DMS114 treated with DMSO at 0.1 percent for 48 hours (cell line): ENCODE measurements around the gene ARSB.

Experiments
- DNase-seq: peaks from one replicate; lab custom pipeline; 2025; ENCODE audit not compliant: unreplicated experiment; lab: John Stamatoyannopoulos, UW

ARSB gene

DNA sequence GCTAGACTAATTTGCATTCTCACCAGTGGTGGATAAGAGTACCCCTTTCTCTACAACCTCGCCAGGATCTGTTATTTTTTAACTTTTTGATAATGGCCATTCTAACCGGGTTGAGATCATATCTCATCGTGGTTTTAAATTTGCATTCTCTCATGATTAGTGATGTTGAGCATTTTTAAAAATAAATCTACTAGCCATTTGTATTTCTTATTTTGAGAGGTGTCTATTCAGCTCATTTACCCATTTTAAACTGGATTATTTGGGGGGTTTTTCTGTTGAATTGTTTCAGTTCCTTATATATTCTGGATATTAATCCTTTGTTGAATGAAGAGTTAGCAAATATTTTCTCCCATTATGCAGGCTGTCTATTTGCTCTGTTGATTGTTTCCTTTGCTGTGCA is 139.6 kb downstream of the ARSB start:
- no peak for DNase-seq

DNA sequence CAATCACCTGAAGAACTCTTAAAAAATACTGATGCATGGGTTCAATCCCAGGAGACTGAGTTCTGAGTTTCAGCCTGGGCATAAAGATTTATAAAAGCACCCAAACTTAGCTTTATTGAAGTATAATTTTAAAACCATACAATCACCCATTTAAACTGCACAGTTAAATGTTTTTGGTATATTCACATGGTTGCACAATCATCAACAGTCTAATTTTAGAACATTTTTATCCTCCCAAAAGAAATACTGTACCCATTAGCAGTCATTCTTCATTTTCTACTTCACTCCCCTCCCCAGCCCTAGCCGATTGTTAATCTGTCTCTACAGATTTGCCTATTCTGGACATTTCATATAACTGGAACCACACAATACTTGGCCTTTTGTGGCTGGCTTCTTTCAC is 141.7 kb downstream of the ARSB start:
- no peak for DNase-seq

DNA sequence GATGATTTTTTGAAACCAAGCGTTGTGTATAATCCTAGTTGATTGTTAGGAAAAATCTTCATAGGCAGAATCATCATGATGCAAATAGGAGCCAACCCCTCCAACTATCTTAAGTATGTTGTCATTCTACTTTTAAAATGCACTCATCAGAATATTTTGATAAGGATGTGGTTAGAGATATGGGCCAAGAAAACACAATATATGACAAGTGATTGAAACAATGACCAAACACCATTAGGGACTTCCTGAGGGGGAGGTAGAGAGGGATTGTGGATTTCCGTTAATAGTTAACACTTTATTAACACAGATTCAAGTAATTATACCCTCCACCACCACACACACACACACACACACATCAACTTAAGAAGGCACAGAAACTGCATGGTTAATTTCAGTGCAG is 143.3 kb downstream of the ARSB start:
- no peak for DNase-seq

DNA sequence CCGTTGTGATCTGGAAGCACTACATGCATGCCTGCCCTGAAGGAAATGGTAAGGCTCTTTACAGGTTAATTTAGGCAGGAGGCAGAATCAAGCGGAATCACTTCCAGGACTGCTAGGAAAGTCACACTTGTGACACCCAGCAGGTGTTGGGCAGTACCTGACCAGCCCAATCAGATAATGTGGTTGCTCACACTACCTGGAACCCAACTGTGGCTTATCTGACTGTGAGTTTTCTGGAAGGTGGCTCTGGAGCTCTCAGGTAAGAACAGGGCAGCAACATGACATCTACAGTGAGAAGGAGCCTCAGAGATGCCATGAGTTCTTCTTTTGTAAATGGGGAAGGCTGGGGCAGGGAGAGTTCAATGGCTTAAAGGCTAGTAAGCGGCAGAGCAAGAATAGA is 146.4 kb downstream of the ARSB start:
- no peak for DNase-seq

DNA sequence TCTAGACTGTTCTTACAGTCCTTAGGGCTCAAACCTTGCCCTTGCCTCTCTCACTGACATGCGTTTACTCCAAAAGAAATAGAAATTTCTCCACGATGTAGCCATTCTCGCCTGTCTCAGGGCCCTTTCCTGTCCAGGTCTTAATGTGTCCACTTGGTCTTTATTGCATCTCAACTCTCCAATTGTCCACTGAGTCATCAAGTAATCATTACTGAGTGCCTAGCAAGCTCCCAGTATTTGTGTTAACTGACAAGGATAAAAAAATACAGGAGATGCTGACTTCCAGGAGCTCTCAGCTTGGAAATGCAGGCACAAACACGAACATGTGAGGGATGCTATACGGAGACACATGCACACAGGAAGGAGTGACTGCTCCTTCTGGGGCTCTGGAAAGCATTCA is 147.3 kb downstream of the ARSB start:
- no peak for DNase-seq

DNA sequence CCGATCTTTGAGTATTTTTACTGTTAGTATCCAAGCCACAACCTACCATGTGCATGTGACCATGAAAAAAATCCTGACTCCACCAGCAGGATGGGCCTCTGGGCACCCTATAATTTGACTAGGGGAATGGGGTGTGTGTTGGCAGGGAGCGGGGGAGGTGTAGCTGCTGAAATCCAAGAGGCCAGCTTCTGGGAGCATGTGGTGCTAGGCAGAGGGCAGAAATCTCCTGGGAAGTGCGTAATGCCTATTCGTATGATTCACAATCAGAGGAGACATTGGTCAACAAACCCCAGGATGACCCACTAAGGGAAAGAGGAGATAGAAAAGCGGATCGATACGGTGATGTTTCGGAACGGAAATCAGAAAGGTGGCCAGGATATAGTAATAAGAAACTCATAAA is 149.9 kb downstream of the ARSB start:
- no peak for DNase-seq

DNA sequence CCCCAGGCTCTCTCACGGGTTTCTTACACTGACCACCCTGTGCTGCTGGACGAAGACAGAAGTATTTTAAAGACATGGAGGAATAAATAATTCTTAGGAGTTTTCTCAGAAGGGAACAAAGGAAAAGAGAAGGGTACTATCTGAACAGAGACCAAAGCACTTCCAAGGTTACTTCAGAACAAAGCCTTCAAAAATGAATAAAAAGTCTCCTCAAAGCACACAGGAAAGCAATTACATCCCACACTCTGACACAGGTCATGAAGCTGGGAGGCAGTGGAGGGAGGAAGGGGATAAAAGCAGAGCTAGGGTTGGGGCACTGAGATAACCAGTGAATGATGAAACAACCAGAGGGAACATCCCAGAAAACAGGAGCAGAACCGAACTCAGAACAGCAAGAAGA is 151.8 kb downstream of the ARSB start:
- no peak for DNase-seq

DNA sequence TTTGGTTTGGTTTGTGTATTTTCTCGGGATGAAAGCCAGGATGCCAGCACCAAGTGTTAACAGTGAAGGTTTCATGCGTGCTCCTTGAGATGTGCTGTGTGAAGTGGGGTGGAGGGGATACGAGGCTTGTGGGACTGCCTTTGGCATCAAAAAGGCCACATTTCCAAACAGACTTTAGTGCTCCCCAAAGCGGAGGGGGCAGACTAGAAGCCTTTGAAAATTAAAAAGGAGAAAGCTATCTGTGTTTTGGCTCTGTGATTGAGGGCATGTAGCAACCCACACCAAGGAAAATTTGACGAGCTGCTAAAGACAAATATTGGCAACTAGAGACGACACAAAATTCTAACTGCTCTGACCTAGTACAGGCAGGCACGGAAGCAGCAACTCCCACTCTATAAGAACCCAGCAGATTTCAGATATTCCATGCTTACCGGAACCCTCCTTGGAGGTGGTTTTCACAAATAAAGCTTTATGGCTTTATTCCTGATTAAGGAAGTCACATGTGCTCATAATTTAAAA is 154.5 kb downstream of the ARSB start:
- no peak for DNase-seq

DNA sequence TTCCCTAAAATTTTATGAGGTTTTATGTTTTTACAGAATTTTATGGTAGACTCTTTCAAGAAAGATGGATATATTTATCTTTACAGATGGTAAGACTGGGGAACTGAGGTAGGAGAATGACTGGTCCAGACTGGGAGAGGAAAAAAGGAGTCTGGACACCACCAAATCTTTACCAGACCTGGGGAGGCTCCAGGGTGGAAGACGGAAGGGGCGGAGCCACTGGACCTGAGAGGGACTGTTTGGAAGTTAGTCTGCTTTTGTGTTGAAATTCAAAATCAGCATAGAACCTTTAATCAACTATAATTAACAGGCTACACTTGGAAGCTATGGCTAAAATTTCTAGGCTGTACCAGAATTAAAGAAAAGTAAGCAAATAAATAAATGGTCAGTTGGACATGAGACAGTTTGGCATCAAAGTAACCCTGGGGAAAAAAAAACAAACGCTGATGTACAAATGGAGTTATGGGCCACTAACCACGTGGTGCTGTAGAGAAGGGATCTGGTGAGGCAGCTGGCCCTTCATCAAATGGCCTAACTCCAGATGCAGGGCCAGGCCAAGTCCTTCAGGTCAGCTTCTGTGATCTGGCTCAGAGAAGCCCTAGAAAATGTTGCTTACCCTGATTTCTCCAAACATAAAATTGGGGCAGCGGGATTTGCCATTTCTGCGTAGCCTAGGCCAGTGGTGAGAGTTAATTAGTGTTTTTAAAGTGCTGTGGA is 155.1 kb downstream of the ARSB start:
- DNase-seq = no peak

DNA sequence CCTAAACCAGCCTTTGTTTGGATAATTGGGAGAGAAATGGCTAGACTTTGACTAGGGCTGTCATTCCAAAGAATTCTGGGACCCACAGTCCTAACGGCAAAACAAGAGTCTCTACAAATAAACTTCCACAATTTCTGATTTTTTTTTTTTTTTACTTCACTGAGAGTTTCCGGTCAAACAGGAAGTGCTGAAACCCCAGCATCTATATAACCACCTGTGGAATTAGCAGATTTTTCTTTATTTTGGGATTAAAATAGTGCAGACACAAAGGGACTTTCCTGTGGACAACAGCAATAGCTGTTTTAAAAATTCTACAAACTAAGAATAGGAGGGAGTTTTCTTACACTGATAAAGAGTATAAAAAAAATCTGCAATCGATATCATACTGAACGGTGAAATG is 157.4 kb downstream of the ARSB start:
- no peak for DNase-seq

DNA sequence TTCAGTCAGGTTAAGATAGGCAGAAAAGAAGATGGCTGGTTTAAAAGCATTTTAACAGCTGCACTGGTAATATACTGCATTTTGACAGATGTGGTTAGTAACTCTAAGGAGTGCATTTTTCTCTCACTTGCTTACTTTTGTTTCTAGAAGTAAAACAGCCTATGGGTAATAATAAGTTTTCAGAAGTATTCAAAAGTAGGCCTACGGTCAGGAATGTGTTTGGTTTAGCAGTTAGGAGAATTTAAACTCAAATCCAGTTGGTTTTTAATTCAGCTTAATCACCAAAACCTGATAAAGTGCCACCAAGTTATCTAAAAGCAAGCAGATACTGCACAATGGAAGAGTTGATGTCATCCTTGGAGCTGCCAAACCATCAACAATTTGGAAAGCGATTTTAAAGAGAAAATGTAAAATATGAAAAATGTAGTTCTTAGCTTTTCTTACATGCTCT is 160.3 kb downstream of the ARSB start:
- DNase-seq = no peak

DNA sequence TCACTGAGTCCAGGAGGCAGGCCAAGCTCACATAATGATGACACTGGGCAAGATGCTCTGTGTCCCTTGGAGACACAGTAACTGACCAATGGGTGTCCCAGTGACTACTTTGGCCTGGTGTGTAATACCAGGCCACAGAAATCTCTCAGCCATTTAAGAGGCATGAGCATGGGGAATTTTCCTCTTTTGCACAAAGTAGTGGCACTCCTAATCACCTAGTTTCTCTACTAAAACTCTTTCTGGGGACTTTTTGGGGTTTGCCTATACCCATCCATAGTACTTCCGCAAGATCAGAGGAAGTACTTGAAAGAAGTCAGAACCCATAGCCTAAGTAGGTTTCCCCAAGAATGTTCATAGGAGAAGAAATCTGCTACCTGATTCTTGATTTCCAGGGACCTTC is 161.9 kb downstream of the ARSB start:
- DNase-seq = no peak

DNA sequence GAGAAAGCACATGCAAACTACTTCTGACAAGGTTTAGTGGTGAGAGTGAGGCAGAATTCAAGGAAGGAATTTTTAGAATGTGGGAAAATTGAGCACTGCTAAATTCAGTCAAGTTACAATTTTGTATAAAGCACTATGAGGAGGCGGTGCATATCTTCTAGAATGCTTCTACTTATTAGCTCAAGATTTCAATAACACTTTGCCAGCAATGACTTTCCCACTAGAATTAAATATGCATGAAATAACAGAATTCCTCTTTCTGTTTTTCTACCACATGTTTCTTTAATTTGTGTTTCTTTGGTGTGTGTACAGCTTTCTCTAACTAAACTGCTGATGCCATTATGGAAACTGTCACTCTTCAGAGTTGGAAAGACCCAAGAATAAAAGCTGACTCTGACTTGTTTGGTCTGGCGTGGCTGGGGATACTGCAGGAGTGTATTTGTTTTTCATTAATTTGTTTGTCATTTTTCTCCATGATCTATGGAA is 163.5 kb downstream of the ARSB start:
- no peak for DNase-seq

DNA sequence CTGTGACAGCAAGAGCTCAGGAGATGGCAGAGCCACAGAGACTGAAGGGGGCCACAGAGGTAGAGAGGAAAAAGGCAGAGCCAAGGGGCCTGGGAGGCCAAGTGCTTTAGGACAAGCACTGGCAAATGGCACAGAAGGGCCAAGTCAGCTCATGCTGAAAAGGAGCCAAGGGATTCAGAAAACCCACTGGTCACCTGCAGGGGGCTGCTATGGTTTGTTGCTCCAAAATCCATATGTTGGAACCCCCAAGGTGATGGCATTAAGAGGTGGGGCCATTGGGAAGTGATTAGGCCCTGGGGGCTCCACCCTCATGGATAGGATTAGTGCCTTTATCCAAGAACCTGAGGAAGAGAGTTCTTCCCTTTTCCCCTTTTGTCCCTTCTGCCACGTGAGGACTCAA is 165.4 kb downstream of the ARSB start:
- DNase-seq = no peak

DNA sequence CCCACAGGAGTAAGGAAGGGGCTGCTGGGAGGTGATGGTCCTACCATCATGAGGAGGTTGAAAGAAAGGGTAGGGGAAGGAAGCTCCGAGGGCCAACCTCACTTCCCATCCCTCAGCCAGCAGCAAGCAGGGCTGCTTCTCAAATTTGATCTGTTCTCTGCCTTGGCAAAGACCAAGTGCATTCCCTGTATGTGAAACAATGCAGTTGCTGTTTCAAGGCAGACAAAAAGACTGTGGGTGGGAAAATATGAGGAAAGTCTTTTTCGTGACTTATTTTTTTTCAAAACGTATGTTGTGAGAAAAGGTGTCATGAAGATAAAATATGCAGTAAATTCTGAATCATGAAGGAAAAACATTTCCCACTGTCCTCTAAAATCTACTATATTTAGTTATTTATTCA is 165.9 kb downstream of the ARSB start:
- DNase-seq = no peak

DNA sequence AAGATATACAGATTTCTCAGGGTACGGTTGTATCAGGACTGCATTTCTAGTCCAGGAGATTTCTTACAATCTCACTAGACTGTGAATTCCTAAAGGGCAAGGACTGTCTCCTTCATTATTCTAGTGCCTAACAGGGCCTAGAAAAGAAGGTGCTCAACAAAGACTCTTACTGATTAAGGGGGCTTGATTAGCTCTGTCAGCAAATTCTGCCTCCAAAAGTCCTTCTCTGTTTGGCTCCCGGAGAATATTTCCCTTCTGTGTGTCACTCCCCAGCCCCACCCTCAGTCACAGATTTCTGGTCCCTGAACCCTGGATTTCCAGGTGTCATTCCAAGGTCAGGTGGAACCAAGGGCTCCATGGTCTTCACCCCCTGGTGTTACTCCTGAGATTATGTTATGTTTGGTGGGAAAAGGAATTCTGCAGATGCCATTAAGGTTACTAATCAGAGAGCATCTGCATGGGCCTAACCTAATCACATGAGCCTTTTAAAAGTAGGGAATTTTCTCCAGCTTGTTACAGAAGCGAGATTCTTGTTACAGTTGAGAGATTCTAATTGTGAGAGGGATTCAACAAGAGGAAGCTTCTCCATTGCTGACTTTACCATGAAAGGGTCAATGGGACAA is 168.9 kb downstream of the ARSB start:
- no peak for DNase-seq

DNA sequence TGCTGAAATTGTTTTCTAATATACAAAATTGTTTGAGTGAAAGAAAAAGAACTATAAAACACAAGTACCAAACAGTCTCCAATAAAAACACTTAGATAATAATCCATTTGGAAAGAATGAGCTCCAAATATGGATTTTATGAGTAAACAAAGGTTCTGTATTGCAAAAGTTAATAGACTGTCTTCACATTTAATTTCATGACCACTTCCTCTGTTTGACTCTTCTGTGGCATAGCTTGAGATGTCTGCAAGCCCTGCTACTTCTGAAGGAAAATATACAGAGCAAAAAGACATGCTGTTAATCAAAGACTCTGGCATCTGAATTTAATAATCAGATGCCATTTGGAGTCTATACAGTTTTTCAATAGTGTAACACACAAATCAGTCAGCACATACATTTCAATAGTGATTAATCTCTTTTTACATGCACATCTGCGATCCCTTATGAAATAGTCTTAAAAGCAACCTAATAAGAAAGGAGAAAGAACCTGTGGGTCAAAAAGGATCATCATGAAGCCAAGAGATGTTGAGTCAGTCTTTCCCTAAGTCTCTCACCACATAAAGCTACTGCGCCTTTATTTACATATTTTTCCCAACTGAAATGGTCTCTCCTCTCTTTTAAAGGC is 171.1 kb downstream of the ARSB start:
- DNase-seq = no peak

DNA sequence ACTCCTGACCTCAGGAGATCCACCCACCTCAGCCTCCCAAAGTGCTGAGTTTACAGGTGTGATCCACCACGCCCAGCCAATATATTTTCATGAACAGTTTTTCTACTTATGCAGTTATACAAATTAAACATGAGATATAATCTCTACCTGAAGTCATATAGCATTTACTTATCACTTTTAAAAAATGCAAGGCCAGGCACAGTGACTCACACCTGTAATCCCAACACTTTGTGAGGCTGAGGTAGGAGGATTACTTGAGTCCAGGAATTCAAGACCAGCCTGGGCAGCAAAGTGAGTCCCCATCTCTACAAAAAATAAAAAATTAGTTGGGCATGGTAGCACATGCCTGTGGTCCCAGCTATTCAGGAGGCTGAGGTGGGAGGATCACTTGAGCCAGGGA is 171.8 kb downstream of the ARSB start:
- DNase-seq = no peak

DNA sequence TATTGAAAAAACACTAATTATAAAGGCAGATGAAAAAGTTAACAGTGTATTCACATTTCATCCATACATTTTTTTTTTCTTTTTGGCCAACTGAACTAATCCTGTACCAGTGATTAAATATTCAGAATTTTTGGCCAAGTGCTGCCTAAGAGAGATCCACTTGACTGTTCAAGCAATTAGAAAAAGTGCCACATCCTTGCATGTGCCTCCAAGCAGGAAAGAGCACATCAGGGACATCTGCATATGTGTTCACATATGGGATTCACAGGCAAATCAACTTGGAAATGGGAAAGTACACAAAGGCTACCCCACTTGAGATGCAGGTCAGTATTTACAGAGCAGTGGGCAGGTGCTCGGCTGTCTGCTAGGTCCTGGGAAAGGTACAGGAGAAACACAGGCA is 173.2 kb downstream of the ARSB start:
- DNase-seq = no peak

DNA sequence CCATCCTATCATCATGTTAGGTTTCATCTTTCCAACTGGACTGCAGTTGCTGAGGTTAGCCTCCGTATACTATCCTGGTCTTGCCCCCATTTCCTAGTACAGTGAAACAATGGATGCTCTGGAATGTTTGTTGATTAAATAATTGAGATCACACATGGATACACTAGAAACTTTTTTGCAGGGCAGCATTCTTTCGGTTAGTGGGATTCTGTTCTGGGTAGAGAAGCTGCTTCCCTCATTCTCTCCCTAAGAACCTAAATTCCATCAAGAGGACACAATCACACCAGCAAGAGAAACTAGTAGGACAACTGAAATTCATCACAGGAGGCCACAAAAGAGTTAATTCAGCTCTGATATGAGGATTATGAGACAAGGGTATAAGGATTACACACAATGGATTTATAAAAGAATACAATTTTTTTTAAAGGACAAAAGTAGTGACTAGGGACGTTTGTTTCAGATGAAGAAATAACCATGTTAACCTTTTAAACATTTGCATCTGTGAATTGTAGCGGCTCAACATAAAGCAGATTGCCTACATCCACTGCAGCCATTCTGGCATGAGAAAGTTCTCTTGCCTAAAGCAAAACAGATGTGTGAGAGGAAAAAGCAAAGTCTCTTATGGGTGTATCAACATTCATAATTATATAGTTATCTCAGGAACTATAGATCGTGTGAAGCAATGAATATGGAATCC is 173.8 kb downstream of the ARSB start:
- no peak for DNase-seq

DNA sequence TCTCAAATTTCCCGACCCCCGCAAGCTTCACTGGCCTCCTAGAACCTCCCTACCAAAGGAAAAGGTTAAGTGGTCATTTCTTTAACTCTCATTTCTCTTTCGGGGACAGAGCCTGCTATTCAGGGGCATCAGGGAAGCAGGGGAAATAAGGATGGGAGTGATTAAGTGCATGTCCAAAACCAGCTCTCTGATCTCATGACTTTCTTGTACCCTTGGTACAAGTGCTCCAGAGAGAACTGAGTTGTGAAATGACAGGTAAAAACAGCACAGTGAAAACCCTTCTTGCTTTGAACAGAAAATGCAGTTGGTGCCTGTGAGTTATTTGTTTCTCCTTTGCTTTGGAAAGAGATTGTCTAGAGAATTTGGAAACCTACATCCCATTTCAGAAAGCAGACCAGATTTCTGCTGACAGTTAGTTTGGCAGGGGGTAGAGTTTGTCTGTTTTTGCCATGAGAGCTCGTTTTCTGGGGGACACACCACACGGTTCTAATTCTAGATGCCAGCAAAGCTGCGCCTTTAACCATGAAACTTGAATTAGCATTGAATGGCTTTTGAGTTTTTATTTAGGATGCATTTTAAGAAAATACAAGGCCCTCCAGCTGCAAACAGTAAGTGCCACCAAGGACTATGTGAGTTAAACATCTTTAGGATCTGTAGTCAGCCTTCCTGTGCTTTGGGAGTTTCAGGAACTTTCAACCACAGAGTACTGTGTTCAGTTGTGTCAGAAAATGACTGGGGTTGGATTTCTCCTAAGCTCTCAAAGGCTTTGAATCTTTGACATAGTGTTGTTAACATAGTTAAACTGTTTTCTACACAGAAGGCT is 174.8 kb downstream of the ARSB start:
- DNase-seq = no peak
